ENCODE measurements around the gene NUTF2. TPM values are rescaled to one million over a fixed set of nuclear protein-coding genes. Genes with fewer than 3 reads are reported as not detected.
"Not testable (repeated sequence)": the region's sequence is repeated elsewhere in the genome, so short reads cannot be mapped to it uniquely, and the experiment has no call there.

Gene NUTF2
- total and polyA plus RNA-seq, 7 experiments from 2014 or later = 34.7 to 125 (median 41.3) TPM

GRCh38 chr16:67862623-67863583, 16.2 kb downstream of the NUTF2 start:
- Mint-ChIP-seq H3K27ac (peak overlapping the region in 5 of 9 donors; percentile 23 to 78 (median 63)), H3K27me3 (no peaks in the 10 kb centered on the region), H3K4me3 (no peak overlapping the region), H3K9me3 (no peaks in the 10 kb centered on the region), H3K4me1 (peaks cover 11 to 27% (median 16%) of the 10 kb centered on the region in 7 donors), H3K36me3 (peaks cover 0 to 8% (median 0%) of the 10 kb centered on the region in 5 donors)
- POLR2A ChIA-PET = interaction anchor here (0.5 to 1.8 kb wide), 3 partner anchors 14 to 44 kb away, joined by 3 to 5 read pairs (median 5); no protein-coding TSS in a partner anchor
- no peak overlapping the region for H3K4me3 ChIP-seq (ENCODE audit: low read length)
- H3K27ac ChIP-seq (ENCODE audit: low read depth, low read length) = no peak overlapping the region
- CTCF ChIA-PET = interaction anchor here (0.6 to 1.6 kb wide), 6 partner anchors 21 to 253 kb away, joined by 3 to 5 read pairs (median 4); partner anchors contain the start of gene TSNAXIP1
- ATAC-seq (no peak), DNase-seq (no peak)
- no peaks in the 10 kb centered on the region for H3K4me1 ChIP-seq (ENCODE audit: control insufficient read depth in 2 of 2, insufficient read depth in 2 of 2, low read length in 2 of 2)
- no peaks in the 10 kb centered on the region for H3K9me3 ChIP-seq (ENCODE audit: control insufficient read depth in 2 of 3, low read length in 3 of 3)
- intact Hi-C loops (cut with micrococcal nuclease) = no loop called here
- H3K27me3 ChIP-seq (ENCODE audit: control insufficient read depth in 2 of 2, insufficient read depth in 2 of 2, low read length in 2 of 2) = no peaks in the 10 kb centered on the region
- H3K36me3 ChIP-seq (ENCODE audit: control insufficient read depth in 2 of 3, insufficient read depth in 3 of 3, low read length in 3 of 3) = peaks cover 0 to 46% (median 0%) of the 10 kb centered on the region in 3 experiments

DNA sequence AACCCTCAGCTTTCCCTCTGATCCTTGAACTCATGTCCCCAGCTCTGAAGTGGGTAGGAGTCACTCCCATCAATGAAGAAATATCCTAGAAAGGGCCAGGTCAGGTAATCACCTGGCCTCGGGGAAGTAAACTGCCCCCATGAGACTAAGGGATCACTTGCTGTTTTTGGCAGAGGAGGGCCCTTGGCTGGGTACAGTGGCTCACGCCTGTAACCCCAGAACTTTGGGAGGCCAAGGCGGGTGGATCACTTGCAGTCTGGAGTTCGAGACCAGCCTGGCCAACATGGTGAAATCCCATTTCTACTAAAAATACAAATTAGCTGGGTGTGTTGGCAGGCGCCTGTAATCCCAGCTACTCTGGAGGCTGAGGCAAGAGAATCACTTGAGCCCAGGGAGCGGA, 17.3 kb downstream of the NUTF2 start:
- H3K4me3 Mint-ChIP-seq = not testable (repeated sequence)
- peaks cover 4 to 16% (median 8%) of the 10 kb centered on the region in 7 donors for H3K4me1 Mint-ChIP-seq

DNA sequence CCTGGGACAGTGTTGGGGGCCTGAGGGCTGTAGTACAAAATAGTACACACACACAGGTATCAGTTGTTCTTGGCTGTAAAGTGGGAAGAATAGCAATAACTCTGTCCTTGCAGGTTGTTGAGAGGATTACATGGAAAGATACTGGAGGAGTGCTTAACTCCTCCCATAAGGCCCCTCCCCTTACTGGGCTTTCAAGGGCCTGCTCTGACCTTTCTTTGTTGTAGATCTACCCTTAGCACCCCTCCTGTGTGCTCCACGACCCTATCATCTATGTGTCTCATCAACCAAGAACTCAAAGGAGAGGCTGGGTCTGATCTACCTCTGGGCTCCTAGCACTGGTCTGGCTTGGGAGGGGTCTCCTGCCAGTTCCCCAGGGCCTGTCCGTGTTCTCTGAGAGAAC, 17.9 kb downstream of the NUTF2 start:
- peaks cover 4 to 16% (median 8%) of the 10 kb centered on the region in 7 donors for H3K4me1 Mint-ChIP-seq

More for the DNA sequence above, 17.3 kb downstream of the NUTF2 start:
- ATAC-seq; H3K27ac Mint-ChIP-seq; H3K27me3 ChIP-seq (ENCODE audit: control insufficient read depth in 2 of 2, insufficient read depth in 2 of 2, low read length in 2 of 2); H3K27me3 Mint-ChIP-seq; H3K9me3 ChIP-seq (ENCODE audit: control insufficient read depth in 2 of 3, low read length in 3 of 3); H3K4me3 ChIP-seq (ENCODE audit: low read length); H3K4me1 ChIP-seq (ENCODE audit: control insufficient read depth in 2 of 2, insufficient read depth in 2 of 2, low read length in 2 of 2); DNase-seq; H3K27ac ChIP-seq (ENCODE audit: low read depth, low read length); H3K9me3 Mint-ChIP-seq; H3K36me3 Mint-ChIP-seq: not testable (repeated sequence)
- ChIA-PET POLR2A (interaction anchor here (0.7 kb wide), 2 partner anchors 152 to 244 kb away, joined by 3 read pairs; no protein-coding TSS in a partner anchor), CTCF (interaction anchor here (0.6 to 1.6 kb wide), 2 partner anchors 48 to 550 kb away, joined by 3 to 4 read pairs; no protein-coding TSS in a partner anchor)
- H3K36me3 ChIP-seq (ENCODE audit: control insufficient read depth in 2 of 3, insufficient read depth in 3 of 3, low read length in 3 of 3) = peaks cover 0 to 56% (median 4%) of the 10 kb centered on the region in 3 experiments
- intact Hi-C loops (cut with micrococcal nuclease) = loop anchor here in 1 of 2 donors (2.0 kb wide), 2 partner anchors 17 to 191 kb away; partner anchors contain the start of genes CENPT and NUTF2

DNA sequence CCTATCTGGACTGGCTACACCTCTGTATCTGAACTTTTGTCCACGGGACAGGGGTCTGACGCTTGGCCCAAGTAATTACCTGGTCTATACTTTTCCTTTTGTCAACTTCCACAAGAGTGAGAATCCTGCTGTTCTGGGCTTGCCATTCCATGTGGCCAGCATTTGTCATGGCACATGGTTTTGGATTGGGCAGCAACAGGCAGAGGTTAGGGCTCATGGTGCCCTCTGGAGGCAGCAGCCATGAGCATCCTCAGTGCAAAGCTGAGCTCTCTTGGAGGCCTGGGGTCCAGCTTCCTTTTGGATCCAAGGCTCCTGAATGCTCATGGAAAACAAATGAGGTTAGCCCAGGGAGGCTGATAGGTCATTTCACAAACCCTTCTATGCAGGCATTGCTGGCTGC, 18.6 kb downstream of the NUTF2 start:
- Mint-ChIP-seq H3K36me3 (peaks cover 0 to 8% (median 0%) of the 10 kb centered on the region in 5 donors), H3K27ac (peak overlapping the region in 1 of 9 donors; percentile 65), H3K27me3 (no peaks in the 10 kb centered on the region), H3K9me3 (no peaks in the 10 kb centered on the region), H3K4me3 (no peak overlapping the region), H3K4me1 (peaks cover 4 to 16% (median 8%) of the 10 kb centered on the region in 7 donors)
- peak; percentile 64 for ATAC-seq
- H3K27me3 ChIP-seq (ENCODE audit: control insufficient read depth in 2 of 2, insufficient read depth in 2 of 2, low read length in 2 of 2) = no peaks in the 10 kb centered on the region
- no peak overlapping the region for H3K4me3 ChIP-seq (ENCODE audit: low read length)
- peak in 2 of 9 donors; percentile 18 to 19 for DNase-seq
- no peak overlapping the region for H3K27ac ChIP-seq (ENCODE audit: low read depth, low read length)
- intact Hi-C loops (cut with micrococcal nuclease) = loop anchor here (1.0 to 2.0 kb wide), 5 partner anchors 19 to 344 kb away; partner anchors contain the start of genes CENPT (in 1 of the 2) and NUTF2 (in 1 of the 2)
- H3K9me3 ChIP-seq (ENCODE audit: control insufficient read depth in 2 of 3, low read length in 3 of 3) = no peaks in the 10 kb centered on the region
- CTCF ChIA-PET = interaction anchor here (0.6 to 2.0 kb wide), 8 partner anchors 9 to 344 kb away, joined by 3 to 6 read pairs (median 4); partner anchors contain the start of gene NFATC3
- no peaks in the 10 kb centered on the region for H3K4me1 ChIP-seq (ENCODE audit: control insufficient read depth in 2 of 2, insufficient read depth in 2 of 2, low read length in 2 of 2)
- POLR2A ChIA-PET = interaction anchor here (0.6 kb wide), 1 partner anchor 49 kb away, joined by 5 read pairs; no protein-coding TSS in a partner anchor
- H3K36me3 ChIP-seq (ENCODE audit: control insufficient read depth in 2 of 3, insufficient read depth in 3 of 3, low read length in 3 of 3) = peaks cover 0 to 61% (median 4%) of the 10 kb centered on the region in 3 experiments

More for the DNA sequence above, 17.9 kb downstream of the NUTF2 start:
- H3K9me3 Mint-ChIP-seq = no peaks in the 10 kb centered on the region
- no peaks in the 10 kb centered on the region for H3K27me3 Mint-ChIP-seq
- no peak for ATAC-seq
- Histone ChIP-seq H3K4me3 (ENCODE audit: low read length) (no peak overlapping the region), H3K4me1 (ENCODE audit: control insufficient read depth in 2 of 2, insufficient read depth in 2 of 2, low read length in 2 of 2) (no peaks in the 10 kb centered on the region), H3K36me3 (ENCODE audit: control insufficient read depth in 2 of 3, insufficient read depth in 3 of 3, low read length in 3 of 3) (peaks cover 0 to 57% (median 4%) of the 10 kb centered on the region in 3 experiments), H3K9me3 (ENCODE audit: control insufficient read depth in 2 of 3, low read length in 3 of 3) (no peaks in the 10 kb centered on the region), H3K27me3 (ENCODE audit: control insufficient read depth in 2 of 2, insufficient read depth in 2 of 2, low read length in 2 of 2) (no peaks in the 10 kb centered on the region), H3K27ac (ENCODE audit: low read depth, low read length) (no peak overlapping the region)
- DNase-seq = no peak
- CTCF ChIA-PET = interaction anchor here (0.6 to 2.0 kb wide), 2 partner anchors 343 to 551 kb away, joined by 3 to 5 read pairs; no protein-coding TSS in a partner anchor
- H3K4me3 Mint-ChIP-seq = no peak overlapping the region
- intact Hi-C loops (cut with micrococcal nuclease) = loop anchor here in 1 of 2 donors (2.0 kb wide), 2 partner anchors 18 to 192 kb away; partner anchors contain the start of genes CENPT and NUTF2
- H3K36me3 Mint-ChIP-seq = peaks cover 0 to 5% (median 0%) of the 10 kb centered on the region in 5 donors
- POLR2A ChIA-PET = interaction anchor here (0.6 to 0.7 kb wide), 2 partner anchors 245 to 359 kb away, joined by 3 read pairs; no protein-coding TSS in a partner anchor
- peak overlapping the region in 3 of 9 donors; percentile 25 to 66 (median 60) for H3K27ac Mint-ChIP-seq

DNA sequence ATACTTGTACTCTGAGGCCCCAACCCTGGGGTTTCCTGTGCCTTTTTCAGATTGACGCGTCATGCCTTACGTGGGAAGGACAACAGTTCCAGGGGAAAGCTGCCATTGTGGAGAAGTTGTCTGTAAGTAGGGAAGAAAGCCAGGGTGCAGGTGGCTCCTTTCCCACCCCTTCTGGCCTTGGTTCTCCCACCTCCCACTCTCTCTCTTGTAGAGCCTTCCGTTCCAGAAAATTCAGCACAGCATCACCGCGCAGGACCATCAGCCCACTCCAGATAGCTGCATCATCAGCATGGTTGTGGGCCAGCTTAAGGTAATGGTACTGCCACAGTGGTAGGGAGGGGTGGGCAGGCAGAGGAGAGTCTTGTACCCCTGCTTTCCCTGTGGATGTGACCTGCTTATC, 21.6 kb downstream of the NUTF2 start:
- peaks cover 0 to 37% (median 4%) of the 10 kb centered on the region in 3 experiments for H3K36me3 ChIP-seq (ENCODE audit: control insufficient read depth in 2 of 3, insufficient read depth in 3 of 3, low read length in 3 of 3)
- POLR2A ChIA-PET = no interaction called here
- peaks cover 0 to 9% (median 4%) of the 10 kb centered on the region in 5 donors for H3K36me3 Mint-ChIP-seq

DNA sequence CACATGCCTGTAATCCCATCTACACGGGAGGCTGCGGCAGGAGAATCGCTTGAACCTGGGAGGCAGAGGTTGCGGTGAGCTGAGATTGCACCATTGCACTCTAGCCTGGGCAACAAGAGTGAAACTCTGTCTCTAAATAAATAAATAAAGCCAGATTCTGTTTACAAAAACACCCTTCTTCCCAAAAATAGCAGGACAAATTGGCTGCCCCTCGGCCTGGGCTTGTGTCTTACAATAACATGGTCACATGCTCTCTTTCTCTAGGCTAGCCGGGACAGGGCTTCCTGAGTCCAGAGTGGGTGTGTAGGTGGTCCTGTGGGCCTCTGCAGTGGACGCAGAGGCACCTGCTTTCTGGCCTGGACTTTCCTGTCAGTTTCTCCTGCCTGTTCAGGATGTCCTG, 22.9 kb downstream of the NUTF2 start:
- peaks cover 0 to 9% (median 4%) of the 10 kb centered on the region in 5 donors for H3K36me3 Mint-ChIP-seq
- no peaks in the 10 kb centered on the region for H3K27me3 Mint-ChIP-seq
- ATAC-seq (no peak), DNase-seq (no peak)
- Histone ChIP-seq H3K9me3 (ENCODE audit: control insufficient read depth in 2 of 3, low read length in 3 of 3) (no peaks in the 10 kb centered on the region), H3K27me3 (ENCODE audit: control insufficient read depth in 2 of 2, insufficient read depth in 2 of 2, low read length in 2 of 2) (no peaks in the 10 kb centered on the region), H3K4me1 (ENCODE audit: control insufficient read depth in 2 of 2, insufficient read depth in 2 of 2, low read length in 2 of 2) (peaks cover 16% of the 10 kb centered on the region in 2 donors), H3K4me3 (ENCODE audit: low read length) (no peak overlapping the region), H3K27ac (ENCODE audit: low read depth, low read length) (no peak overlapping the region), H3K36me3 (ENCODE audit: control insufficient read depth in 2 of 3, insufficient read depth in 3 of 3, low read length in 3 of 3) (peaks cover 0 to 36% (median 4%) of the 10 kb centered on the region in 3 experiments)
- ChIA-PET POLR2A (no interaction called here), CTCF (interaction anchor here (0.9 kb wide), 1 partner anchor 53 kb away, joined by 3 read pairs; no protein-coding TSS in a partner anchor)
- peaks cover 12 to 23% (median 19%) of the 10 kb centered on the region in 7 donors for H3K4me1 Mint-ChIP-seq
- peak overlapping the region in 1 of 9 donors; percentile 38 for H3K27ac Mint-ChIP-seq
- no peaks in the 10 kb centered on the region for H3K9me3 Mint-ChIP-seq
- H3K4me3 Mint-ChIP-seq = no peak overlapping the region
- intact Hi-C loops (cut with micrococcal nuclease) = loop anchor here in 1 of 2 donors (5.0 kb wide), 1 partner anchor 37 kb away; no protein-coding TSS in a partner anchor

More for the DNA sequence above, 21.6 kb downstream of the NUTF2 start:
- Histone ChIP-seq H3K27me3 (ENCODE audit: control insufficient read depth in 2 of 2, insufficient read depth in 2 of 2, low read length in 2 of 2) (no peaks in the 10 kb centered on the region), H3K27ac (ENCODE audit: low read depth, low read length) (no peak overlapping the region), H3K4me3 (ENCODE audit: low read length) (no peak overlapping the region), H3K4me1 (ENCODE audit: control insufficient read depth in 2 of 2, insufficient read depth in 2 of 2, low read length in 2 of 2) (peaks cover 4 to 7% of the 10 kb centered on the region in 2 donors), H3K9me3 (ENCODE audit: control insufficient read depth in 2 of 3, low read length in 3 of 3) (no peaks in the 10 kb centered on the region)
- Mint-ChIP-seq H3K27me3 (no peaks in the 10 kb centered on the region), H3K4me3 (no peak overlapping the region), H3K9me3 (no peaks in the 10 kb centered on the region), H3K4me1 (peaks cover 0 to 10% (median 8%) of the 10 kb centered on the region in 7 donors), H3K27ac (peak overlapping the region in 3 of 9 donors; percentile 31 to 77 (median 65))
- intact Hi-C loops (cut with micrococcal nuclease) = no loop called here
- CTCF ChIA-PET = interaction anchor here (1.6 kb wide), 1 partner anchor 53 kb away, joined by 5 read pairs; no protein-coding TSS in a partner anchor
- DNase-seq = no peak
- ATAC-seq = no peak

All from naive thymus-derived CD4-positive, alpha-beta T cell (primary cell).